Chondrocyte (in vitro differentiated cells): ENCODE measurements around the gene RCN1. TPM values are rescaled to one million over a fixed set of nuclear protein-coding genes. Genes with fewer than 3 reads are reported as not detected.
"Not testable (repeated sequence)": the region's sequence is repeated elsewhere in the genome, so short reads cannot be mapped to it uniquely, and the experiment has no call there.

Experiments
- DNase-seq: peaks from one replicate; pipeline ENCODE4 v3.0.0; 2021; ENCODE audit warnings: mixed read lengths, low spot score
- H3K27ac Mint-ChIP-seq: one replicate; pipeline ENCODE4 v1.8.0; 2021; ENCODE audit warnings: mild to moderate bottlenecking, moderate library complexity, mixed read lengths; ENCODE audit not compliant: unreplicated experiment
- H3K27me3 Mint-ChIP-seq: 2 replicates; pipeline ENCODE4 v1.8.0; 2021; ENCODE audit warnings: low read depth, mixed read lengths
- H3K36me3 Mint-ChIP-seq: 2 replicates; pipeline ENCODE4 v1.8.0; 2021; ENCODE audit warnings: low read depth, mixed read lengths
- H3K4me1 Mint-ChIP-seq: 2 replicates; pipeline ENCODE4 v1.8.0; 2021; ENCODE audit warnings: low read depth, mild to moderate bottlenecking, mixed read lengths
- H3K4me3 Mint-ChIP-seq: one replicate; pipeline ENCODE4 v1.8.0; 2021; ENCODE audit warnings: mild to moderate bottlenecking, moderate library complexity, mixed read lengths; ENCODE audit not compliant: unreplicated experiment
- H3K9me3 Mint-ChIP-seq: 2 replicates; pipeline ENCODE4 v1.8.0; 2021; ENCODE audit warnings: low read depth, mixed read lengths
- CTCF ChIP-seq: fragments of 200-600 bp; sonication (generic); IDR thresholded peaks from 2 replicates; pipeline ENCODE4 v1.5.0; 2021; ENCODE audit warnings: antibody characterized with exemption, mild to moderate bottlenecking, moderate library complexity
- total RNA-seq: library from RNA; stranded (reverse); gene quantifications from 3 replicates; pipeline ENCODE4 v1.2.1, GENCODE V29; 2021

Gene RCN1
- total RNA-seq, 1 donor from 2014 or later = 232 TPM

- no peak for TF ChIP-seq CTCF
- Mint-ChIP-seq H3K27ac (no peak overlapping the region), H3K9me3 (no peaks in the 10 kb centered on the region), H3K36me3 (no peaks in the 10 kb centered on the region), H3K4me3 (no peak overlapping the region), H3K4me1 (peaks cover 14% of the 10 kb centered on the region), H3K27me3 (no peaks in the 10 kb centered on the region)
- DNase-seq = no peak
These were observed 23.0 kb downstream of the RCN1 start for GRCh38 chr11:32113920-32114203.

- H3K27ac Mint-ChIP-seq = no peak overlapping the region
- DNase-seq = no peak
- no peaks in the 10 kb centered on the region for H3K9me3 Mint-ChIP-seq
- no peak for TF ChIP-seq CTCF
- no peak overlapping the region for H3K4me3 Mint-ChIP-seq
- peaks cover 1% of the 10 kb centered on the region for H3K27me3 Mint-ChIP-seq
- peaks cover 9% of the 10 kb centered on the region for H3K4me1 Mint-ChIP-seq
- no peaks in the 10 kb centered on the region for H3K36me3 Mint-ChIP-seq
These were observed 24.6 kb downstream of the RCN1 start for GRCh38 chr11:32115446-32115845.

GRCh38 chr11:32116668-32117067 lies 25.8 kb downstream of the RCN1 start:
- H3K4me1 Mint-ChIP-seq = peaks cover 9% of the 10 kb centered on the region
- H3K9me3 Mint-ChIP-seq = no peaks in the 10 kb centered on the region
- no peak overlapping the region for H3K4me3 Mint-ChIP-seq
- no peaks in the 10 kb centered on the region for H3K36me3 Mint-ChIP-seq
- H3K27ac Mint-ChIP-seq = no peak overlapping the region
- no peak for TF ChIP-seq CTCF
- H3K27me3 Mint-ChIP-seq = peaks cover 5% of the 10 kb centered on the region
- DNase-seq = no peak

- Mint-ChIP-seq H3K27ac (no peak overlapping the region), H3K4me1 (peaks cover 4% of the 10 kb centered on the region), H3K36me3 (no peaks in the 10 kb centered on the region), H3K9me3 (no peaks in the 10 kb centered on the region), H3K4me3 (no peak overlapping the region), H3K27me3 (peaks cover 14% of the 10 kb centered on the region)
- no peak for TF ChIP-seq CTCF
- no peak for DNase-seq
These were observed 27.4 kb downstream of the RCN1 start for GRCh38 chr11:32118025-32118974.

- H3K4me1 Mint-ChIP-seq, H3K27ac Mint-ChIP-seq, H3K4me3 Mint-ChIP-seq, H3K36me3 Mint-ChIP-seq, DNase-seq, H3K9me3 Mint-ChIP-seq: not testable (repeated sequence)
- H3K27me3 Mint-ChIP-seq = peaks cover 17% of the 10 kb centered on the region
These were observed 28.3 kb downstream of the RCN1 start for GRCh38 chr11:32119139-32119538.

- H3K4me1 Mint-ChIP-seq = no peaks in the 10 kb centered on the region
- peaks cover 6% of the 10 kb centered on the region for H3K9me3 Mint-ChIP-seq
- H3K36me3 Mint-ChIP-seq = peaks cover 3% of the 10 kb centered on the region
- no peak overlapping the region for H3K27ac Mint-ChIP-seq
- peaks cover 29% of the 10 kb centered on the region for H3K27me3 Mint-ChIP-seq
- H3K4me3 Mint-ChIP-seq = no peak overlapping the region
- TF ChIP-seq CTCF = no peak
- no peak for DNase-seq
These were observed 30.1 kb downstream of the RCN1 start for GRCh38 chr11:32121012-32121411.
